Panc1 (cell line): ENCODE data around the gene MDFI. TPM values are rescaled to one million over a fixed set of nuclear protein-coding genes. Genes with fewer than 3 reads are reported as not detected.

Experiments used
- ATAC-seq: fragments of 200-7000 bp; cut with Tn5 transposase; 2 replicates; pipeline ENCODE4 v1.9.1; 2020; ENCODE audit warnings: mild to moderate bottlenecking, moderate library complexity
- BruUV-seq: library from RNA; stranded (reverse); fragments of 400-500 nt; replicated peaks from 2 replicates; lab custom pipeline; 2021; lab: Mats Ljungman, UMichigan
- CTCF ChIA-PET: fragments of 300-600 bp; sonication (Branson Sonifier 250); formaldehyde crosslinking; loops from one replicate; lab custom pipeline; 2022; ENCODE audit warnings: antibody characterized with exemption; lab: Charles Lee
- POLR2A ChIA-PET: fragments of 300-600 bp; sonication (Branson Sonifier 250); formaldehyde crosslinking; loops from one replicate; lab custom pipeline; 2022; ENCODE audit warnings: antibody characterized with exemption; lab: Charles Lee
- DNase-seq: peaks from one replicate; pipeline ENCODE4 v3.0.0-alpha.2; 2010; ENCODE audit warnings: low read depth, low spot score
- H3K27ac ChIP-seq: 2 replicates; pipeline ENCODE4 v1.5.1; 2011; ENCODE audit warnings: mild to moderate bottlenecking, low read length, inconsistent platforms
- H3K27me3 ChIP-seq: fragments of 200-500 bp; sonication (Bioruptor generic); 2 replicates; pipeline ENCODE4 v1.6.0; 2014; ENCODE audit warnings: low read length, inconsistent platforms; ENCODE audit not compliant: control insufficient read depth, insufficient read depth
- H3K36me3 ChIP-seq: fragments of 200-500 bp; sonication (Bioruptor generic); 2 replicates; pipeline ENCODE4 v1.5.1; 2014; ENCODE audit warnings: inconsistent platforms, mild to moderate bottlenecking, low read length, moderate library complexity; ENCODE audit not compliant: control insufficient read depth, insufficient read depth
- H3K4me1 ChIP-seq: 2 replicates; pipeline ENCODE4 v1.5.1; 2011; ENCODE audit warnings: inconsistent platforms, mild to moderate bottlenecking, low read length, moderate library complexity; ENCODE audit not compliant: control insufficient read depth, insufficient read depth
- H3K4me3 ChIP-seq, 2 experiments: 2 replicates each; pipeline ENCODE4 v1.5.1; 2011 to 2012; ENCODE audit warnings: low read depth in 2 of 2, low read length in 2 of 2, mild to moderate bottlenecking in 2 of 2, inconsistent platforms in 1 of 2, moderate library complexity in 1 of 2
- H3K9me3 ChIP-seq: fragments of 200-500 bp; sonication (Bioruptor generic); 2 replicates; pipeline ENCODE4 v1.5.1; 2014; ENCODE audit warnings: low read depth, mild to moderate bottlenecking, inconsistent platforms, low read length, moderate library complexity; ENCODE audit not compliant: control insufficient read depth, insufficient read depth
- CTCF ChIP-seq: fragments of 450-650 bp; IDR thresholded peaks from 2 replicates; pipeline ENCODE4 v1.5.1; 2017; ENCODE audit warnings: mild to moderate bottlenecking
- POLR2AphosphoS5 ChIP-seq: IDR thresholded peaks from 2 replicates; pipeline ENCODE4 v1.6.1; 2012; ENCODE audit warnings: mild to moderate bottlenecking, low read depth, low read length, moderate library complexity
- REST ChIP-seq, 2 experiments: IDR thresholded peaks; 2 replicates each; pipeline ENCODE4 v1.6.1; 2011 to 2012; ENCODE audit warnings: low read depth in 2 of 2, control low read depth in 1 of 2, low read length in 1 of 2, mild to moderate bottlenecking in 1 of 2, moderate library complexity in 1 of 2; ENCODE audit not compliant: insufficient read depth in 1 of 2
- SIN3A ChIP-seq: IDR thresholded peaks from 2 replicates; pipeline ENCODE4 v1.6.1; 2012; ENCODE audit warnings: low read depth, mild to moderate bottlenecking, low read length, moderate library complexity, borderline replicate concordance; ENCODE audit not compliant: insufficient read depth
- TCF7L2 ChIP-seq: IDR thresholded peaks from 2 replicates; pipeline ENCODE4 v1.6.1; 2011; ENCODE audit warnings: mild to moderate bottlenecking, low read depth, low read length, inconsistent platforms
- in situ Hi-C: cut with HindIII; loops from 2 replicates; pipeline ENCODE4 v1.10.0; 2016; ENCODE audit warnings: low sequenced_read_pairs, low pct_unique_long_range_greater_than_20kb
- intact Hi-C: fragments of 100-400 bp; cut with micrococcal nuclease; formaldehyde crosslinking; loops from one replicate; pipeline ENCODE4 v1.10.0; 2022; ENCODE audit not compliant: unreplicated experiment
- total RNA-seq: library from RNA; stranded (reverse); gene quantifications from one replicate; pipeline ENCODE4 v1.2.1, GENCODE V29; 2021; ENCODE audit not compliant: unreplicated experiment

Gene MDFI
- total RNA-seq, 1 experiment from 2014 or later = 0.54 TPM

- ChIA-PET CTCF (no interaction called here), POLR2A (interaction anchor here (0.6 kb wide), 1 partner anchor 15 kb away, joined by 11 read pairs; no protein-coding TSS in a partner anchor)
- Histone ChIP-seq H3K36me3 (peaks cover 3% of the 10 kb centered on the region; the same call in 1 of the 2 replicates), H3K27me3 (no peaks in the 10 kb centered on the region; the same call in none of the 2 replicates), H3K9me3 (no peaks in the 10 kb centered on the region), H3K27ac (no peak overlapping the region), H3K4me1 (no peaks in the 10 kb centered on the region), H3K4me3 (no peak overlapping the region)
- DNase-seq (no peak), ATAC-seq (no peak)
- no TSS peak for BruUV-seq
- in situ Hi-C loops = no loop called here
- TF ChIP-seq SIN3A (no peak), TCF7L2 (no peak), POLR2AphosphoS5 (no peak), REST (IDR thresholded peaks at IDR 0.05; ENCODE audit: insufficient read depth in 1 of 2, low read depth in 2 of 2, low read length in 1 of 2) (no peak), CTCF (no peak)
- intact Hi-C loops = no loop called here
These were observed 5.1 kb upstream of the MDFI start for GRCh38 chr6:41633056-41633634.

GRCh38 chr6:41634657-41635056 lies 3.6 kb upstream of the MDFI start:
- Histone ChIP-seq H3K4me1 (no peaks in the 10 kb centered on the region), H3K27me3 (no peaks in the 10 kb centered on the region; the same call in none of the 2 replicates), H3K27ac (no peak overlapping the region), H3K4me3 (no peak overlapping the region), H3K36me3 (peaks cover 3% of the 10 kb centered on the region; the same call in 1 of the 2 replicates), H3K9me3 (no peaks in the 10 kb centered on the region)
- ChIA-PET CTCF (no interaction called here), POLR2A (no interaction called here)
- TF ChIP-seq TCF7L2 (no peak), POLR2AphosphoS5 (no peak), CTCF (no peak)
- BruUV-seq = no TSS peak
- no peak for DNase-seq
- intact Hi-C loops = no loop called here
- no peak for ATAC-seq
- in situ Hi-C loops = no loop called here
